Fibroblast of gingiva (primary cell): Measurements from ENCODE around the gene ZNF76.

Source experiments
- DNase-seq: peaks from one replicate; pipeline ENCODE4 v3.0.0-alpha.2; 2011; ENCODE audit warnings: low read depth

The ZNF76 gene

DNA sequence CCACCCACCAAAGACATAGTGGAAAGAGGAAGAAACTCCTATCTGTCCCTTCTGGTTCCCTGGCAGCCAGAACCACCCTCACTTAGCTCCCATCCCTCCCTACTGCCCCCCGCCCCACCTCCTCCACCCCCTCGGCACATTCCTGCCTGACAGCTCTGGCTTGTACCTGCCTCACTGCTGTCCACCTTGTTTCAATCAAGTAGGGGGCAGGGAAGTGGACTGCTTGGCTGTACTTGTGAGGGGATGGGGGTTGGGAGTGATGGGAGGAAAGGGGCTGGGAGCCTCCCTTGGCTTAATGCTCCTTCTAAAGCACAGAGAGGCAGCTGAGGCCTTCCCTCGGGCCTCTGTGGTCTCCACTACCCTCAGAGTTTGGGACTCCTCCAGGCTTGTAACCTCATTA, 22.1 kb upstream of the ZNF76 start:
- DNase-seq: no peak

DNA sequence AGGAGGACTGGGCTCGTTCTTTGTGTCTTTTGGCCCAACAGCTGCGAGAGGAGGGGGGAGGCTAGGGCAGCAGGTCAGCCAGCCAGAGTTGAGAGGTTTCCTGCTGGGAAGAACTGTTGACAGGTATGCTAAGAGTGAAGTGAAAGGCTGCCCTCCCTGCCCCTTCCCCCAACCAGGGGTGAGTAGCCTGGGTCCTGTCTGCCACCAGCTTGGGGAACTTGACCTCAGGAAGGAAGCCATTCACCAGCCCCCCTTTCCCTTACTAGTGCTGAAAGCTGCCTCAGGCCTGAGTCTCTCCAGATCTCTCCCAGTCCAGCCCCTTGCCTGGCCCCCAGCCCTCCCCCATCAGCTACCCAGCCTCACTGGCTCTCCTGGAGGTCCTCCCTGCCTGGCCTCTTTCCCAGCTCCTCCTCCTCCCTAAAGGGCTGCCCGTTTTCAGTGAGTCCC, 20.7 kb upstream of the ZNF76 start:
- DNase-seq: no peak

DNA sequence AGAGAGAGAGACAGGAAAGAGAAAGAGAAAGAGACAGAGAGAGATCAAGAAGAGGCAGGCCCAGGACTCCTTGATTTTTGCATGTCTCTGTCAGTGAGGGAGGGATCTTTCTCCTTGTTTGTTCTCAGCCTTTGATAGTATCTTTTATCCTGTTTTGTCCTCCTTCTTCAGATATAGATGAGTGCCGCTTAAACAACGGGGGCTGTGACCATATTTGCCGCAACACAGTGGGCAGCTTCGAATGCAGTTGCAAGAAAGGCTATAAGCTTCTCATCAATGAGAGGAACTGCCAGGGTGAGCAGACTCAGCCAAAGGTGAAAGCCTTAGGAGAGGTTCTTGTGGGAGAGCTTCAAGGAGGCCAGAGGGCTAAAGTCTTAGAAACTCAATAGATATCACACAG, 20.0 kb upstream of the ZNF76 start:
- no peak for DNase-seq

DNA sequence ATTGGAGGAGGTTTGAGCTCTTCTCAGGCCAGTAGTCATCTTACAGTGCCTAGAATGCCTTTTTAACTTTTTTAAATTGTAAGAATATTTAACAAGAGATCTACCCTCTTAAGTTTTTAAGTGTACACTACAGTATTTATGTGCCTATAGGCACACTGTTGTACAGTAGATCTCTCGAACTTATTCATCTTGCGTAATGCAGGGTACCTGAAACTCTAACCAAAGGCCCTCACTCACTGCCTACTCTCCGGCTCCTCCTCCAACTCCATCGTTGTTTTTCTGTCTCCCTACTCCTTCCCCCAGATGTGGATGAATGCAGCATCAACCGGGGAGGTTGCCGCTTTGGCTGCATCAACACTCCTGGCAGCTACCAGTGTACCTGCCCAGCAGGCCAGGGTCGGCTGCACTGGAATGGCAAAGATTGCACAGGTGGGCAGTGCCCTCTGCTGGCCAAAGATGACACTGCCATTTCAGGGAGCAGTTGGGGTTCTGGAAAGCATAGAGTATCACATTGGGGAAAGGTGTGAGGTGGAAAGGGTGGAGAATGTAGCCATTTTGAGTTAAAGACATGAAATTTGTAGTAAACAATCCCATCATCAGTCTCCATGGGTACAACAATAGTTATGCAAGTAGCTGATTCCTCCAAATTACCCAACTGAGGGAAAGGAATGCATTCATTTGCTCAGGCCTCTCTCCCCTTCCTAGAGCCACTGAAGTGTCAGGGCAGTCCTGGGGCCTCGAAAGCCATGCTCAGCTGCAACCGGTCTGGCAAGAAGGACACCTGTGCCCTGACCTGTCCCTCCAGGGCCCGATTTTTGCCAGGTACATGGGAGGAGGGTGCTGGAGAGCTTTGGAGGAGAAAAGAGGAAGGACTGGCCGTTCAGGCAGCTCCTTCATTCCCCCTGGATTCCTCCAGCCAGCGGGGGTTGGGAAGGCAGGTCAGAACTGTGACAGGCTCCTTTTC, 18.4 kb upstream of the ZNF76 start:
- DNase-seq: peak; percentile 36

DNA sequence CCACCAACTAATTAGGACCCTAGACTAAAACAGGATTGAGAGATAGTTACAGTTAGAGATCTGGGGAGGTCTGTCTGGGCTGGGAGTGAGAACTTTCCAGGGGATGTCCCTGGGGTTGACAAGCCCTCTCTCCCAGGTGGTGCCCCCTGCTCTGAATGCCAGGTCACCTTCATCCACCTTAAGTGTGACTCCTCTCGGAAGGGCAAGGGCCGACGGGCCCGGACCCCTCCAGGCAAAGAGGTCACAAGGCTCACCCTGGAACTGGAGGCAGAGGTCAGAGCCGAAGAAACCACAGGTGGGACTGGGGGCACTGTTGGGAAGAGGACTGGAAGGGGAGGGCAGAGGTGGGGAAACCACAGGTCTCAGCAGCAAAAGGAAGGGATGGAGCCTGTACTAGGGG, 17.0 kb upstream of the ZNF76 start:
- DNase-seq: no peak

DNA sequence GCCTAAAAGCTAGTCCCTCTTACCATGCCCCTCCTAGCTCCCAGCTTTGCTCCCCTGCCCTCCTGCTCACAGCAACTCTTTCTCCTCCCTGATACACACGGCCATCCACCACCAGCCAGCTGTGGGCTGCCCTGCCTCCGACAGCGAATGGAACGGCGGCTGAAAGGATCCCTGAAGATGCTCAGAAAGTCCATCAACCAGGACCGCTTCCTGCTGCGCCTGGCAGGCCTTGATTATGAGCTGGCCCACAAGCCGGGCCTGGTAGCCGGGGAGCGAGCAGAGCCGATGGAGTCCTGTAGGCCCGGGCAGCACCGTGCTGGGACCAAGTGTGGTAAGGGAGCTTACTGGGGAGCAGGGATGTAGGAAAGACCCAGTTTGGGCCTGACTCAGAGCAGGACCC, 16.6 kb upstream of the ZNF76 start:
- no peak for DNase-seq

DNA sequence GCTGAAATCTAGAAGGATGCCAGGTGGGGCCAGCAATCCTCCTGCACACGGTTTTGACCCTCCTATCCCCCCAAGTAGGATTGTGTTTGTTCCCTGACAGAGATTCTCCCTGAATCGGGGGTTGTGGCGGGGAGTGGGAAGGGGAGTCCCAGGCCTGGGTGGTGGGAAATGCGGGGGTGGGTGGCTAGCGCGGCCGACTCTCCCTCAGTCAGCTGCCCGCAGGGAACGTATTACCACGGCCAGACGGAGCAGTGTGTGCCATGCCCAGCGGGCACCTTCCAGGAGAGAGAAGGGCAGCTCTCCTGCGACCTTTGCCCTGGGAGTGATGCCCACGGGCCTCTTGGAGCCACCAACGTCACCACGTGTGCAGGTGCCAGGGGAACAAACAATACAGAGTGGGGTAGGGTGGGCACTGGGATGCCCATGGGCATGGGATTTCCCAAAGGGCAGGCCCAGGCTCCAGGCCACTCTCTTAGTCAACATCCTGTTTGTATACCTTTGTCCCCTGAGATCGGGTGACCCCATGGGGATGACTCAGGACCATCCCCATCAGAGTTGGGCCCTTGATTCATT, 16.1 kb upstream of the ZNF76 start:
- no peak for DNase-seq

DNA sequence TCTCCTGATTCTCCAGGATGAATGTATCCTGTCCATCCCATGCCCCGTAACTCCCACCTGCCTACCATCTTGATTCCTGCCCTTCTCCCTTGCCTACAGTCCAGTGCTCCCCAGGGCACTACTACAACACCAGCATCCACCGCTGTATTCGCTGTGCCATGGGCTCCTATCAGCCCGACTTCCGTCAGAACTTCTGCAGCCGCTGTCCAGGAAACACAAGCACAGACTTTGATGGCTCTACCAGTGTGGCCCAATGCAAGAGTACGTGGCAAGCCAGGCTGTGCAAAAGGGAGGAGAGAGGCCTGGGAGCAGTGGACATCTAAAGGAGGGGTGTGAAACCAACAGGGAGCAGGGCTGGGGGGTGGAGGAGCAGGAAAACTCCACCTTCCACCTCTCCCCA, 15.0 kb upstream of the ZNF76 start:
- no peak for DNase-seq

DNA sequence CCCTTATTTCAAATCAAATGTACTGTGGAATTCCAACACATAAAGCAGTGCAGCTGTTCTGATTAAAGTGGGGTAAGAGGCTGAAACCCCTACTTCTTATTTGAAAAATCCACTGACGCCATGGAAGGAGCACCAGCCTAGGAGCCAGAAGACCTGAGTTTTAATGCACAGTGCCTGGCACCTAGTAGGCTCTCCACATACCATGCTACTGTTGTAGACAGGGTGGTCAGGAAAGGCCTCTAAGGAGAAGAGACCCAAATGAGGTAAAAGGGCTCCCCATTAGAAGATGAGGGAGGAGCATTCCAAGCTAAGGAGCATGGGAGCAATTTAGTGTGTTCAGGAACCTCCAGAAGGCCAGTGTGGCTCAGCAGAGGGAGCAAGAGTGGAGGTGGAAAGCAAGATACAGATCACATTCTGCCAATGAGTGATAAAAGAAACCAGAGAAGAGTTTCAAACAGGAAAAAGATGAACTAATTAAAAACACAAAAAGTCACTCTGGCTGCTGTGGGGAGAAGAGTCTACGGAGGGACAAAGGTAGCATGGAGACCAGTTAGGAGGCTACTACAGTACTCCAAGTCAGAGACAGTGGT, 11.8 kb upstream of the ZNF76 start:
- DNase-seq: no peak

DNA sequence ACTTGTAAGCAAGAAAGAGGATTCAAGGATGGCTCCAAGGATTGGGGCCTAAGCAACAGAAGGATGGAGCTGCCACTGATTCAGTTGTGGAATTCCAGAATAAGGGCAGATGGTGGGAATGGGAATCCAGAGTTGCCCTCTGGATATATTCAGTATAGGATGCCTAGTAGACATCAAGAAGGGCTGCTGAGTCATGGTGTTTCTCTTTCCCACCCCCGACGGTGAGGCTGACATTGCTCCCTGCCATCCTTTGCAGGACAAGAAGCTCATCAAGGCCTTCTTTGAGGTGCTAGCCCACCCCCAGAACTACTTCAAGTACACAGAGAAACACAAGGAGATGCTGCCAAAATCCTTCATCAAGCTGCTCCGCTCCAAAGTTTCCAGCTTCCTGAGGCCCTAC, 11.2 kb upstream of the ZNF76 start:
- DNase-seq: no peak

DNA sequence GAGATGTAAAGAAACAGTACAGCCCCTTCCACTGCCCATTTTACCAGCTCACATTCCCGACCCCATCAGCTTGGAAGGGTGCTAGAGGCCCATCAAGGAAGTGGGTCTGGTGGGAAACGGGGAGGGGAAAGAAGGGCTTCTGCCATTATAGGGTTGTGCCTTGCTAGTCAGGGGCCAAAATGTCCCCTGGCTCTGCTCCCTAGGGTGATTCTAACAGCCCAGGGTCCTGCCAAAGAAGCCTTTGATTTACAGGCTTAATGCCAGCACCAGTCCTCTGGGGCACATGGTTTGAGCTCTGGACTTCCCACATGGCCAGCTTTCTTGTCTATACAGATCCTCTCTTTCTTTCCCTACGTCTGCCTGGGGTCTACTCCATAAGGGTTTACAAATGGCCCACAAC, 10.6 kb upstream of the ZNF76 start:
- DNase-seq: no peak

DNA sequence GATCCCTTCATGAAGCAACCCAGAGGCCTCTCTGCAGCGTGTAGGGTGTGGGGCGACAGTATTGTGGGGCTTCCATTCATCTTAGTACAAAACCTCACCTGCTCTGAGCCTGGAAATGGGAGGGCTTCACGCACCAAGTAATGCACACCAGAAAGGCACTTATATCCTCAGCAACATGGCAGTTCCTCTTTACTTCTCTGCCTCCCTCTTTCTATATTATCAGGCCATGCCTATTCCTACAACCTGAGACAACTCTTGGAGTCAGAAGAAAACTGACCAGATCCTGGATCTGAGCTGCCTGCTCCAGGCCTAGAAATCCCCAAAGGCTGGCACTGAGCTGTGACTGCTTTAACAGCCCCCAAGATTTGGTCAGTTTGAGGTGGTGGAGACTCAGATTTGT, 7.6 kb upstream of the ZNF76 start:
- no peak for DNase-seq

DNA sequence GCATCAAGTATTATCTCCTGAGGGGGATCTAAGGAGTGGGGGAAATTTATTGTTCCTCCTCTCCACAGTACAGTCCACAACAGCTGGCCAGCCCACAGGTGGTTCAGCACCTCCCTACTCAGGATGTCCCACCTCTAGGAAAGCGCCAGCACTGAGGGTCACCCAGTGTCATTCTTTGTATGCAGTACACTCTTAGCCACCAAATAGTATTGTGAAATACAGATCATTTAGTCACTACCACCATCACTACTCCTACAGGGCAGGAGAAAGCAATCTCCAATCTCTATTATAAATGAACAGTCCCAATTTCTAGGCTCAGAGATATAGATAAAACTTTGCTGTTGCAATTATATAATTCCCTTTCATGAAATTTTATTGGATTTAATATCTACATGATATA, 6.3 kb upstream of the ZNF76 start:
- DNase-seq: no peak

DNA sequence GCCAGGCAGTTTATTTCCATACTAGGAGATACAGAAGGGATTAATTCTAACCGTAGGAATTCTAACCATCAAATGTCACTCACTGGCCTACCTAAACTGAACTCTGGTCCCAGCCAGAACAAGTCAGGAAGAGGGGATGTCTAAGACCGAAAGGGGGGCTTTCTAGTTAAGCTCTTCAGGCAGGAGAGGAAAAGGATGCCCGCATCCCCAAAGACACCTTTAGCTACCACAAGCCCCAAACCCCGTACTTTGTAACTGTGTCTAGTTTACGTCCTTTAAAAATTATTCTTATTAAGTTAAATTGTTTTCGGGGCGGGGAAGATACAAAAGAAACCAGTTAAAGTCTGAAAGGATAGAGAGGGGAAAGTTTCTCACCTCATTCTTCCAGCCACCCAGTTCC, 1.2 kb upstream of the ZNF76 start:
- no peak for DNase-seq

DNA sequence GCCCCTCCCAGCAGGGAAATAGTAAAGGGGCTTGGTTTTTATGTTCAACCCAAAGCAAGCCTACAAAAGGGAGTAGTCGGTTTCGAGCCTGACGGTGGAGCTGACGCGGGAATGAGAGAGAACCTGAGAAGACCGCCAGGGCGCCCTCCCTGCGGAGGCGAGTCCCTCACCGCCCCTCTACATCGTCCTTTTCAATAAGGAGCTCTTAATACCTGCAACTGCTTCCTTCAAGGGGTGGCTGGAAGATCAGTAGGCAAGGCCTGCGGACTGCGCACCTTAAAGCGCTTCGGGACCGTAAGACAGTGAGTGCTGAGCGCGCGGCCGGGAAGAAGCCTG, 709 bp upstream of the ZNF76 start:
- no peak for DNase-seq

DNA sequence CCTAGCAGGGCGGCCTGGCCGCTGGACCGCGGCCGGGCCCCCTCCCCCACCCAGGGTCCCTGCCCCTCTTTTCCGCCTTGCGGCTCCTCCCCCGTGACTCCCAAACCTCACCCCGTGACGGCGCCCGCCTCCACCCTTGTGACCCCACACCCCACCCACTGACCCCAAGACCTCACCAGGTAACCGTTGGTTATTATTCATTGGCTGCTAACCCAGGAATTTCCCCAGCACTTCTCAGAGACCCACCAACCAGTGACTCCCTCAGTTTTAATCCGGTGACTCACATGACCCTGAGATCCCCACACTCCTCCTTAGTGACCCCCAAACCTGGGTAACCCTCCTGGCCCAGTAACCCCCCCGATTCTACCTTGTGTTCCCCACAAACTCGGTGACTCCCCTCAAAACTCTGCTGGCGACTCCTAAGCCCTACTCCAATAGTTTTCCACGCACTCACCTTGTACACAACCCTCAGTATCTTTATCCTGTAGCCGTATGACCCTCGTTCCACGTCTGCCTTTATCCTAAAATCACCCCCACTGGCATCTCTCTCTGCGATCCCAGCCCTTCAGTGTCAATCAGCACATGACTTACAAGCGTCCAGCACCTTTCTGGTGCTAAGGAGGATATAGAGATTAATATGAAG, 534 bp downstream of the ZNF76 start:
- peak; percentile 36 for DNase-seq

DNA sequence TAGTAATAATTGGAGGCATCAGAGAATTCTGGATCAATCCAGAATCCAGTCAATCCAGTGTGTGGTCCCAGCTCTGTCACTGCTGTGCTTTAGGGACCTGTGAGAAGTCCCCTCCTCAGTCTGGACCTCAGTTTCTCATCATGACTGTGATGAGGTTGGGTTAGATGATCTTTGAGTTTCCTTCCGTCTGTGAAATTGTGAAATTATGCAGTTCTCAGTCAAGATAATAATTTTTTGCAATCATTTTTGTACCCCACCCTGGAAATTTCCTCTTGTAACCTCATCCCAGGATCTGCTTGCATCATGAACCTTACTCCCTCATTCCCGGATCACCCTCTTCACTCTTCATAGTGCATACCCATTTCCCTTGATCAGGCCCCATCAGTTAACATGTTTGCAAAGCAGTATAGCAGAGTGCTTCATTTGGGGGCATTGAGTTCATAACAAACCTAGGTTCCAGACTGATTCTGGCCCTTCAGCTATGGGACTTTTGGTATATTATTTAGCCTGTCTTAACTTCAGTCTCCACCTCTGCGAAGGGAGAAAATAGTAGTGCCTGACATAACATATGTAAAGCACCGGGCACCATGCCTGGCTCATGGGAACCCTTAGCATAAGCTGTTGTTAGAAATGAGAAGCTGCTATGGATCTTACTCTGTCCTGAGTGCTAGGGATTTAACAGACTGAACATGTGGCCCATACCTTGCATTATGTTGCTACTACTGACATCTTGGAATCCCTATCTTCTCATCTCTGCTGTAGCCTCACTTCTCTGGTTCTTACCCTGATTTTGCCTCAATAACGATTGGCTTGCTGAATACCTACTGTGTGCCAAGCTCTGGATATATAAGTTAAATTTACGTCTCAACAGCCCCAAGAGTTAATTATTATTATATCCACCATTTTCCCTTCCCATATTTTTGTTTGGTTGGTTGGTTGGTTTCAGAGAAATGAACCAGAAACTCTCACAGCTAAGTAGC, 1.3 kb downstream of the ZNF76 start:
- DNase-seq: no peak

DNA sequence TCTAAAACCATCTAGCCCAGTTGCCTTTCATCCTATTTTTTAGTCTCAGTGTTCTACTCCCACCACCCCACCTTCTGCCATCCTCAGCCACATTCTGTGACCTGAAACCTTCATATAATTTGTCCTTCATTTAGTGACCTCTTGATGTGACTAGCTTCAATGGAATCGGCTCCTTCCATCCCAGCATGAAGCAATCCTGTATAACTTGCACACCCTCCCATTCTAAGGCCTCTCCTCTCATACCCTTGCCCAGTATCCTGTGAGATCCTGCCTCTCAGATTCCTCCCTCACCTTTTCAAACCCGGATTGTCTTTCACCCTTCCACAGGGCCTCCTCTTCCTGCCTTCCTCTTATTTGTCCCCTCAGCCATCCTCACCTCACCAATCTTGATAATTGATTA, 3.1 kb downstream of the ZNF76 start:
- no peak for DNase-seq

DNA sequence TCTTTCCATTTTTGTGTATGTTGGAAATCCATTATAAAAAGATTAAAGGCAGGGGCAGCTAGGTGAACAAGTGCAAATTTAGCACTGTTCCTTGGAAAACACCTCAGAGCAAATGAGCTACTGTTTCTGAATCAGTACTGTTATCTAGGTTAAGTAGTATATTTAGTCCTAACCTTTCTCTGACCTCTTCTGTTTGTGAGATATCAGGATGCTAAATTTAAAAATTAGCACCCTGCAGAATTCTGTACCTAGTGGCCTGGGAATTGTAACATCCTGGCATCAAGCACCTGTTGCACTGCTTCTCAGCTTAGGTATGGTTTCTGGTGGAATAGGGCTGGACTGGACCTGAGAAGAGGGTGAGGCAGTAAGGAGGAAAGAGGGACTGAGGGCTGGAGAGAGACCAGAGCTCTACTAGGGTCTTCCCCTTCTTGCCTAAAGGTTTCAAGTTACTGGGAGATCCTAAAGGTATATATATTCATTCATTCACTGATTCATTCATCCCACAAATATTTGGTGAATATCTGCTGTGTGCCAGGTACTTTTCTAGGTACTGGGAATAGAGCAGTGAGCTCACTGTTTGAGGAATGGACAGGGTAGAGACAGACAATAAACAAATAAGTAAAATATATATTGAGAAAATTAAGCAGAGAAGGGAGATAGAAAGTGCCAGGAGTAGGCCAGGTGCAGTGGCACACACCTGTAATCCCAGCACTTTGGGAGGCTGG, 5.2 kb downstream of the ZNF76 start:
- no peak for DNase-seq

DNA sequence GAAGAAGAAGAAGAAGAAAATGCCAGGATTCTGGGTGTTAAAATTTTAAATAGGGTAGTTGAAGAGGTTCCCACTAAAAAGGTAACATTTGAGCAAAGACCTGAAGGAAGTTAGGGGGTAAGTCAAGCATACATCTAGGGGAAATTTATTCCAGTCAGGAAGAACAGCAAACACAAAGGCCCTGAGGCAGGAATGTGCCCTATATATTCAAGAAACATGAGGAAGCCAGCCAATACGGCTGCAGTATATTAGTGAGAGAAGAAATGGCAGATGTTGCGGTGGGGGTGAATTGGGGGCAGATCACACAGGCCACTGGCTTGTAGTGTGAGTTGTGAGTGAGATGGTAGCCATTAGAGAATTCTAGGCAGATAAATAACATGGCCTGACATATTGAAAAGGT, 6.0 kb downstream of the ZNF76 start:
- no peak for DNase-seq

DNA sequence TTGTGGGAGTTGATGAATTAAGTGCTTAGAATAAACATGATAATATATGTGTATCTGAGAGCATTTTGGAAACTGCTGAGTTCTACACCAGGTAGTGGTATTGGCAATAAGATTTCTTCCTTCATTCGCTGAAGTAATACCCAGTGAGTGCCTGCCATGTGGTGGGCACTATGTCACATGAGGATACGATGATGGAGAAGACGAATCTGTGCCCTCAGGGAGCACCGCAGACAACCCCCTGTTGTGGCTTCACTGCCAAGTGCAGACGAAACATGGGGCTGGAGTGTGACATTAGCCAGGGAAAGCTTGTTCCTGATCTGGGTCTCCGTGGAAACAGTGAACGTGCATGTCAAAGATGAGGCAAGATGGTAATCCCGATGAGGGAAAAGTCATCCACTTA, 7.9 kb downstream of the ZNF76 start:
- no peak for DNase-seq
